ENCODE results near the gene CDH8.
"Not testable (repeated sequence)": the region's sequence is repeated elsewhere in the genome, so short reads cannot be mapped to it uniquely, and the experiment has no call there.

Gene CDH8

DNA sequence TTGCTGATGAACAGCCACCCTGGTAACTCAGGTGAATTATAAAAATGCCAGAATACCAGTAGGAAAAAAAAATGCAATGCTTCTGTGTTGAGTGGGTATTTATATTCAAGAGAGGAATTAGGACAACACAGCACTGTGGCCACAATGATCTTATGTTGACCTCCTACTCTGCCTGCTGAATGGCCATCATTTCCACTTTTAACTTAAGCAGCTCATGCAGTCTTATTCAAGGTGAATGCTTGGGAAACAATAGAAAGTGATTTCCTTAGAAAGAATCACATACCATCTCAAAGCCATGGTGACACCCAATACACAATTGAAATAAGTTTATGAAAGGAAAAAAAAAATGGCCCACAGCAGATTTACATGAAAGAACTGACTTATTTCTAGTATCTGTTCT is 224.0 kb downstream of the CDH8 start:
- Histone ChIP-seq H3K4me3 (ENCODE audit: low read depth, low read length) (no peak overlapping the region), H3K9me3 (ENCODE audit: severe bottlenecking) (no peaks in the 10 kb centered on the region), H3K27me3 (ENCODE audit: insufficient read depth, low read depth, severe bottlenecking) (peaks cover 6% of the 10 kb centered on the region), H3K27ac (no peak overlapping the region), H3K36me3 (no peaks in the 10 kb centered on the region)
- TF ChIP-seq, protein P1, sequence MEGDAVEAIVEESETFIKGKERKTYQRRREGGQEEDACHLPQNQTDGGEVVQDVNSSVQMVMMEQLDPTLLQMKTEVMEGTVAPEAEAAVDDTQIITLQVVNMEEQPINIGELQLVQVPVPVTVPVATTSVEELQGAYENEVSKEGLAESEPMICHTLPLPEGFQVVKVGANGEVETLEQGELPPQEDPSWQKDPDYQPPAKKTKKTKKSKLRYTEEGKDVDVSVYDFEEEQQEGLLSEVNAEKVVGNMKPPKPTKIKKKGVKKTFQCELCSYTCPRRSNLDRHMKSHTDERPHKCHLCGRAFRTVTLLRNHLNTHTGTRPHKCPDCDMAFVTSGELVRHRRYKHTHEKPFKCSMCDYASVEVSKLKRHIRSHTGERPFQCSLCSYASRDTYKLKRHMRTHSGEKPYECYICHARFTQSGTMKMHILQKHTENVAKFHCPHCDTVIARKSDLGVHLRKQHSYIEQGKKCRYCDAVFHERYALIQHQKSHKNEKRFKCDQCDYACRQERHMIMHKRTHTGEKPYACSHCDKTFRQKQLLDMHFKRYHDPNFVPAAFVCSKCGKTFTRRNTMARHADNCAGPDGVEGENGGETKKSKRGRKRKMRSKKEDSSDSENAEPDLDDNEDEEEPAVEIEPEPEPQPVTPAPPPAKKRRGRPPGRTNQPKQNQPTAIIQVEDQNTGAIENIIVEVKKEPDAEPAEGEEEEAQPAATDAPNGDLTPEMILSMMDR (IDR thresholded peaks at IDR 0.05; ENCODE audit: low read depth, low read length), result no peak
- DNase-seq, result no peak

DNA sequence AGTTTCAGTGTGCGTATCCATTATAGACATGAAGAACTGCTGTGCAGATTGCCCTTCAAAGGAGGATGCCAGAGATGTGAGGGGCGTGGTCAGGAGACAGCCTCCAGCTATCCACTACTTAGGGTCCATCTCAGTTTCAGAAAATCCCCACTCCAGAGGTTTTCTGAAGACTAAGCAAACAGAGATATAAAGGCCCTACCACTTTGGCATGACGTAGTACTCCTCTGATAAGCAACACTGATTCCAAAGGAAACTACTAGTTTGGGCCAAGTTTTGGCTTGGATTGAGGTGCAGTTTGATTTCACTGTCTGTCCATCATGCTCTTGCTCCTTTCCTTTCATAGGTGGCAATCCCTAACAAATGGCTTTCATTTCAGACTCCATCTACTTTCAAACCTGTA is 228.7 kb downstream of the CDH8 start:
- no peaks in the 10 kb centered on the region for H3K36me3 ChIP-seq
- no peak overlapping the region for H3K4me3 ChIP-seq (ENCODE audit: low read depth, low read length)
- no peaks in the 10 kb centered on the region for H3K9me3 ChIP-seq (ENCODE audit: severe bottlenecking)
- peaks cover 6% of the 10 kb centered on the region for H3K27me3 ChIP-seq (ENCODE audit: insufficient read depth, low read depth, severe bottlenecking)
- TF ChIP-seq, protein P1 (IDR thresholded peaks at IDR 0.05; ENCODE audit: low read depth, low read length), result no peak
- no peak overlapping the region for H3K27ac ChIP-seq
- DNase-seq, result no peak

DNA sequence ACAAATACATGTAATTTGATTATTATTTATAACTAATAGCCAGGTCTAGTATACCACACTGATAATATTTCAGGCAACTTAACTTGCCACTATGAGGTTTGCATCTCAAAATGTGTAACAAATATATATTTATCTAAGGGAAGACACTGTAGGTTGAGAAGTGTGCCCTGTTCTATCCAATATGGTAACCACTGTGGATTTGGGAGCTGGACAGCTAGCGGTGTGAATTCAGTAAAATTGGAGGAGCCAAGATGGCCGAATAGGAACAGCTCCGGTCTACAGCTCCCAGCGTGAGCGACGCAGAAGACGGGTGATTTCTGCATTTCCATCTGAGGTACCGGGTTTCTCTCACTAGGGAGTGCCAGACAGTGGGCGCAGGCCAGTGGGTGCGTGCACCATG is 235.0 kb downstream of the CDH8 start:
- not testable (repeated sequence) for H3K36me3 ChIP-seq; H3K27ac ChIP-seq; DNase-seq; H3K9me3 ChIP-seq (ENCODE audit: severe bottlenecking); H3K4me3 ChIP-seq (ENCODE audit: low read depth, low read length)
- peaks cover 19% of the 10 kb centered on the region for H3K27me3 ChIP-seq (ENCODE audit: insufficient read depth, low read depth, severe bottlenecking)

DNA sequence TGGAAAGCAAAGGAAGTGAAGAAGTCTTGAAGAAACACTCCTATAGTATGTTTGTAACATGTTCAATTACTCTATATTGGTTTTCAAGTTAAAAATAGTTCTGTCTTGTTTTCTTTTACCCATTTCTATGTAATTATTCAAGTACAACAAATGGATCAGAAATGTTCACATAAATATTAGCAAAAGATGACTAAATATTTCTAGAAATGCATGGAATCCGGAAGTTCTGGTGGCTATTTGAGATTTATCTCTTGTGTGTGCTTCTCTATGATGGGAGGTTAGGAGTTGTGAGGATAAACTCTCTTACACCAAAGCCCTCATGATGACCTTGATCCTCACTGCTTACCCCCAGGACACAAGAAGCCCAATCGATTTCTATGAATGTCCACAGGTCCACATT is 237.5 kb downstream of the CDH8 start:
- no peaks in the 10 kb centered on the region for H3K36me3 ChIP-seq
- no peak overlapping the region for H3K27ac ChIP-seq
- H3K27me3 ChIP-seq (ENCODE audit: insufficient read depth, low read depth, severe bottlenecking), result peaks cover 19% of the 10 kb centered on the region
- TF ChIP-seq, protein P1 (IDR thresholded peaks at IDR 0.05; ENCODE audit: low read depth, low read length), result no peak
- DNase-seq, result no peak
- H3K4me3 ChIP-seq (ENCODE audit: low read depth, low read length), result no peak overlapping the region
- no peaks in the 10 kb centered on the region for H3K9me3 ChIP-seq (ENCODE audit: severe bottlenecking)

DNA sequence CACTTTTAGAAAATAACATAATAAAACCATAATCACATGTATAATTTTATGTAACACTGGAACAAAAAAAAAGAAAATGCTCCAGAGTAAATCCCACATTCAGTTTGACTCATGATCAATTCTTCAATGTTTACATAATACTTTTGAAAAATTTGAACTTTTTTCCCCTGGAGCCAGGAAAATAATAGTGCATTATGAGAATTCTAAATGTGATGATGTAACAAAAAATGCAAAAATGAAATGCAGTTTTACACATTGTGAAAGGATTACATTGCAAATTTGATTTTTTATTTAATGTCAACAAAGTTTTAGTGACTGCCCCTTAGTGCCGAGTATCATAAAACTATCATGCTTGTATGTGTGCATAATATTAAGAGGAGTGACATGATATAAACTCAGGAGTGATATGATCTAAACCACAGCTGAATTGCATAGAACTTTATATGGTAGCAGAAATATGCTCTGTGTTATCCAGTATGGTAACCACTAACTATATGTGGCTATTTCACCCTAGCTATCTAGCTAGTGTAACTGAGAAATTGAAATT is 238.2 kb downstream of the CDH8 start:
- no peak for DNase-seq
- Histone ChIP-seq H3K4me3 (ENCODE audit: low read depth, low read length) (no peak overlapping the region), H3K36me3 (no peaks in the 10 kb centered on the region), H3K9me3 (ENCODE audit: severe bottlenecking) (no peaks in the 10 kb centered on the region), H3K27me3 (ENCODE audit: insufficient read depth, low read depth, severe bottlenecking) (peaks cover 19% of the 10 kb centered on the region), H3K27ac (no peak overlapping the region)
- TF ChIP-seq, protein P1 (IDR thresholded peaks at IDR 0.05; ENCODE audit: low read depth, low read length), result no peak

DNA sequence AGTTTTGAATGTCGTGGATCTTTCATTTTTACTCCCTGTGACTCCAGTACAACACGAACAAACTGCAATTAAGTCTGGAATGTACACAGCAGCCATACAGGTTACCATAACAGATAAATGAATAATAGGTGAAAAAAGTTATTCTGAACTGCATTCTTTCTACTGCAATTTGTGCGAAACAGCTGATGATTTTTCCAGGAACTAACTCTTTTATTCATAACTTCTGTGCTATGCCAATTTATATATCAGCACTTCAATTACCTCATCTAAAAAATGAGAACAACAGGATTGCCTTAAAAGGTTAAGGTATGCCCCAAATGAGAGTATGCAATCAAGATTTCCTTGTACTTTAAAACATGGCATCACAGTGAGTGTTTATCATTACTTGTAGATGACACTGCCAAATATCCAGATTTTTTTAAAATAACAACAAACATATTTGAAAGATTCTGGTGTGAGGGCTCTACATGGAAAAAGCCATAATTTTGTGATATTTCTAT is 238.9 kb downstream of the CDH8 start:
- H3K27me3 ChIP-seq (ENCODE audit: insufficient read depth, low read depth, severe bottlenecking), result peaks cover 19% of the 10 kb centered on the region
- no peaks in the 10 kb centered on the region for H3K36me3 ChIP-seq
- DNase-seq, result no peak
- TF ChIP-seq, protein P1 (IDR thresholded peaks at IDR 0.05; ENCODE audit: low read depth, low read length), result no peak
- H3K4me3 ChIP-seq (ENCODE audit: low read depth, low read length), result no peak overlapping the region
- H3K27ac ChIP-seq, result no peak overlapping the region
- no peaks in the 10 kb centered on the region for H3K9me3 ChIP-seq (ENCODE audit: severe bottlenecking)
